Measurements from ENCODE around the gene PLPPR5. TPM values are rescaled to one million over a fixed set of nuclear protein-coding genes. Genes with fewer than 3 reads are reported as not detected.

PLPPR5 gene
- total RNA-seq, 1 donor from 2014 or later, result 0.07 TPM

DNA sequence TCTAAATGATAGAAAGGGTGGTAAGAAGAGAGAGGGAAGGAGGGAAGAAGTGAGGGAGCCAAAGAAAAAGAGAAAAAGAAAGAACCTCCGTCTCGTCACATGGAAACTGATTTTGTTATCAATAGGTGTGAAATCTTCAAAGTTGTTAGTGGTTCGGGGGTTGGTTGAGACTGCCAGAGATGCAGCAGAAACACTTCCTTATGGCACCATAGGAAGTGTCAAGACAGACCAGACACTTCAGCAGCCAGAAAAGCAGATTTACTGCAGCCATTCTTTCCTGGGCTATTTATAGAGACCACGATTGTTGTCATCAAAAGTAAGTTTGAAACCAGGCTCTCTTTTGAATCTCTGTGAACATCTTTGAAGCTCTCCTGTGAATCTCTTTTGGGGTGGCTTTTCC, 150.5 kb downstream of the PLPPR5 start:
- TF ChIP-seq, protein P1, sequence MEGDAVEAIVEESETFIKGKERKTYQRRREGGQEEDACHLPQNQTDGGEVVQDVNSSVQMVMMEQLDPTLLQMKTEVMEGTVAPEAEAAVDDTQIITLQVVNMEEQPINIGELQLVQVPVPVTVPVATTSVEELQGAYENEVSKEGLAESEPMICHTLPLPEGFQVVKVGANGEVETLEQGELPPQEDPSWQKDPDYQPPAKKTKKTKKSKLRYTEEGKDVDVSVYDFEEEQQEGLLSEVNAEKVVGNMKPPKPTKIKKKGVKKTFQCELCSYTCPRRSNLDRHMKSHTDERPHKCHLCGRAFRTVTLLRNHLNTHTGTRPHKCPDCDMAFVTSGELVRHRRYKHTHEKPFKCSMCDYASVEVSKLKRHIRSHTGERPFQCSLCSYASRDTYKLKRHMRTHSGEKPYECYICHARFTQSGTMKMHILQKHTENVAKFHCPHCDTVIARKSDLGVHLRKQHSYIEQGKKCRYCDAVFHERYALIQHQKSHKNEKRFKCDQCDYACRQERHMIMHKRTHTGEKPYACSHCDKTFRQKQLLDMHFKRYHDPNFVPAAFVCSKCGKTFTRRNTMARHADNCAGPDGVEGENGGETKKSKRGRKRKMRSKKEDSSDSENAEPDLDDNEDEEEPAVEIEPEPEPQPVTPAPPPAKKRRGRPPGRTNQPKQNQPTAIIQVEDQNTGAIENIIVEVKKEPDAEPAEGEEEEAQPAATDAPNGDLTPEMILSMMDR (conservative IDR thresholded peaks at IDR 0.05), result no peak
- Mint-ChIP-seq H3K9me3 (no peaks in the 10 kb centered on the region), H3K27me3 (ENCODE audit: low read depth) (peaks cover 3% of the 10 kb centered on the region), H3K4me3 (no peak overlapping the region), H3K4me1 (no peaks in the 10 kb centered on the region), H3K36me3 (ENCODE audit: low read depth) (no peaks in the 10 kb centered on the region), H3K27ac (ENCODE audit: unreplicated experiment) (no peak overlapping the region)
- no peak for DNase-seq (ENCODE audit: low read depth, low spot score)

GRCh38 chr1:98849969-98850636, 154.6 kb downstream of the PLPPR5 start:
- TF ChIP-seq, protein P1 (conservative IDR thresholded peaks at IDR 0.05), result no peak
- Mint-ChIP-seq H3K4me3 (no peak overlapping the region), H3K4me1 (no peaks in the 10 kb centered on the region), H3K9me3 (peaks cover 4% of the 10 kb centered on the region), H3K27me3 (ENCODE audit: low read depth) (no peaks in the 10 kb centered on the region), H3K36me3 (ENCODE audit: low read depth) (no peaks in the 10 kb centered on the region), H3K27ac (ENCODE audit: unreplicated experiment) (no peak overlapping the region)
- no peak for DNase-seq (ENCODE audit: low read depth, low spot score)

GRCh38 chr1:98842241-98842640, 162.4 kb downstream of the PLPPR5 start:
- peaks cover 4% of the 10 kb centered on the region for H3K9me3 Mint-ChIP-seq
- no peak for DNase-seq (ENCODE audit: low read depth, low spot score)
- no peaks in the 10 kb centered on the region for H3K36me3 Mint-ChIP-seq (ENCODE audit: low read depth)
- H3K27me3 Mint-ChIP-seq (ENCODE audit: low read depth), result no peaks in the 10 kb centered on the region
- H3K4me1 Mint-ChIP-seq, result no peaks in the 10 kb centered on the region
- H3K27ac Mint-ChIP-seq (ENCODE audit: unreplicated experiment), result no peak overlapping the region
- TF ChIP-seq, protein P1 (conservative IDR thresholded peaks at IDR 0.05), result no peak
- H3K4me3 Mint-ChIP-seq, result no peak overlapping the region
